Spinal cord (tissue), 10 donors: ENCODE measurements around the gene IGSF3. TPM values are rescaled to one million over a fixed set of nuclear protein-coding genes. Genes with fewer than 3 reads are reported as not detected.
A peak's percentile ranks its signal among the peaks of the same experiment; 100 is the strongest.
"Not testable (repeated sequence)": the region's sequence is repeated elsewhere in the genome, so short reads cannot be mapped to it uniquely, and the experiment has no call there.

Experiments
- DNase-seq, 6 donors: peaks; one replicate each; pipeline versions ENCODE4 v3.0.0 to v3.0.0-alpha.2; 2013 to 2015; ENCODE audit warnings: low spot score in 6 of 6, low read depth in 4 of 6
- H3K27ac ChIP-seq: one replicate; pipeline ENCODE4 v1.5.1; 2013; ENCODE audit warnings: low read depth, low read length, control low read depth
- H3K27me3 ChIP-seq: one replicate; pipeline ENCODE4 v1.6.1; 2013; ENCODE audit warnings: low read length; ENCODE audit not compliant: control insufficient read depth, insufficient read depth
- H3K36me3 ChIP-seq: one replicate; pipeline ENCODE4 v1.6.1; 2013; ENCODE audit warnings: low read length; ENCODE audit not compliant: control insufficient read depth, insufficient read depth
- H3K4me1 ChIP-seq: one replicate; pipeline ENCODE4 v1.6.1; 2013; ENCODE audit warnings: low read length; ENCODE audit not compliant: control insufficient read depth, insufficient read depth
- H3K4me3 ChIP-seq: one replicate; pipeline ENCODE4 v1.5.1; 2013; ENCODE audit warnings: low read depth, low read length, control low read depth
- H3K9me3 ChIP-seq: one replicate; pipeline ENCODE4 v1.6.1; 2013; ENCODE audit warnings: low read length; ENCODE audit not compliant: control insufficient read depth, insufficient read depth
- WGBS: methylation state at CpG from one replicate; pipeline ENCODE4 v1.1.5; 2013; ENCODE audit warnings: missing lambda C conversion rate; ENCODE audit not compliant: insufficient coverage; 5-methylcytosine and 5-hydroxymethylcytosine counted together
- polyA plus RNA-seq, 2 donors: library from polyadenylated mRNA; unstranded; fragments of 120-200 nt; gene quantifications; one replicate each; pipeline ENCODE4 v1.2.1, GENCODE V29; 2013; ENCODE audit not compliant: insufficient read length in 2 of 2
- total RNA-seq, 2 donors: library from RNA; depleted of rRNA in 1 of 2; stranded (reverse); fragments of 120-200 nt in 1 of 2; fragments of >200 nt in 1 of 2; gene quantifications; one replicate each; pipeline versions ENCODE4 v1.2.3 to v1.2.4, GENCODE V29; 2013 to 2014
- donor health status: healthy.

Gene IGSF3
- total and polyA plus RNA-seq, 4 donors, result 25.7 to 52.4 (median 45.3) TPM

- Histone ChIP-seq H3K4me1 (peaks cover 21% of the 10 kb centered on the region), H3K27me3 (peaks cover 15% of the 10 kb centered on the region), H3K9me3 (no peaks in the 10 kb centered on the region), H3K27ac (no peak overlapping the region), H3K36me3 (no peaks in the 10 kb centered on the region), H3K4me3 (peak overlapping the region; percentile 57)
- WGBS, result under 1% methylated on average over 31 of the region's 45 CpGs
- no peak for DNase-seq
Measured at GRCh38 chr1:116667078-116667574, 407 bp downstream of the IGSF3 start.

GRCh38 chr1:116666187-116667077 lies 1.1 kb downstream of the IGSF3 start:
- H3K4me1 ChIP-seq, result peaks cover 21% of the 10 kb centered on the region
- H3K27ac ChIP-seq, result no peak overlapping the region
- H3K27me3 ChIP-seq, result peaks cover 15% of the 10 kb centered on the region
- H3K4me3 ChIP-seq, result peak overlapping the region; percentile 57
- no peaks in the 10 kb centered on the region for H3K9me3 ChIP-seq
- DNase-seq, result peak in 2 of 6 donors; percentile 60 to 69
- WGBS, result 9% methylated on average over 26 of the region's 28 CpGs
- no peaks in the 10 kb centered on the region for H3K36me3 ChIP-seq

- WGBS, result no CpG with 5 or more reads among the region's 4 CpGs
- peaks cover 15% of the 10 kb centered on the region for H3K27me3 ChIP-seq
- peaks cover 21% of the 10 kb centered on the region for H3K4me1 ChIP-seq
- no peak overlapping the region for H3K27ac ChIP-seq
- no peaks in the 10 kb centered on the region for H3K36me3 ChIP-seq
- H3K4me3 ChIP-seq, result no peak overlapping the region
- H3K9me3 ChIP-seq, result no peaks in the 10 kb centered on the region
- DNase-seq, result no peak
Measured at GRCh38 chr1:116664978-116665371, 2.6 kb downstream of the IGSF3 start.

- H3K4me1 ChIP-seq, result peaks cover 21% of the 10 kb centered on the region
- H3K9me3 ChIP-seq, result no peaks in the 10 kb centered on the region
- no peaks in the 10 kb centered on the region for H3K36me3 ChIP-seq
- H3K27ac ChIP-seq, result no peak overlapping the region
- WGBS, result 71% methylated on average over 3 of the region's 5 CpGs
- H3K4me3 ChIP-seq, result peak overlapping the region; percentile 14
- peak in 1 of 6 donors; percentile 34 for DNase-seq
- peaks cover 15% of the 10 kb centered on the region for H3K27me3 ChIP-seq
Measured at GRCh38 chr1:116664366-116664977, 3.1 kb downstream of the IGSF3 start.

GRCh38 chr1:116663821-116664220 lies 3.7 kb downstream of the IGSF3 start:
- H3K4me3 ChIP-seq, result peak overlapping the region; percentile 14
- WGBS, result 93% methylated on average over 2 of the region's 2 CpGs
- H3K27ac ChIP-seq, result no peak overlapping the region
- H3K9me3 ChIP-seq, result no peaks in the 10 kb centered on the region
- no peaks in the 10 kb centered on the region for H3K36me3 ChIP-seq
- H3K4me1 ChIP-seq, result peaks cover 21% of the 10 kb centered on the region
- DNase-seq, result no peak
- peaks cover 15% of the 10 kb centered on the region for H3K27me3 ChIP-seq

- Histone ChIP-seq H3K27me3 (peaks cover 9% of the 10 kb centered on the region), H3K36me3 (no peaks in the 10 kb centered on the region), H3K4me1 (peaks cover 11% of the 10 kb centered on the region), H3K27ac (no peak overlapping the region), H3K9me3 (no peaks in the 10 kb centered on the region), H3K4me3 (no peak overlapping the region)
- no peak for DNase-seq
- no CpG with 5 or more reads among the region's 1 CpG for whole genome bisulfite sequencing
Measured at GRCh38 chr1:116661633-116662032, 5.9 kb downstream of the IGSF3 start.

- 78% methylated on average over 4 of the region's 5 CpGs for WGBS
- H3K4me3 ChIP-seq, result not testable (repeated sequence)
Measured at GRCh38 chr1:116658645-116659044, 8.9 kb downstream of the IGSF3 start.

GRCh38 chr1:116657836-116658235 lies 9.7 kb downstream of the IGSF3 start:
- H3K4me3 ChIP-seq, H3K4me1 ChIP-seq, H3K27ac ChIP-seq, H3K9me3 ChIP-seq, H3K27me3 ChIP-seq, H3K36me3 ChIP-seq, DNase-seq: not testable (repeated sequence)
- WGBS, result no CpG with 5 or more reads among the region's 6 CpGs

More at GRCh38 chr1:116658645-116659044, 8.9 kb downstream of the IGSF3 start:
- not testable (repeated sequence) for H3K27ac ChIP-seq, DNase-seq, H3K36me3 ChIP-seq, H3K27me3 ChIP-seq, H3K9me3 ChIP-seq, H3K4me1 ChIP-seq

- DNase-seq, result no peak
- Histone ChIP-seq H3K4me1 (peaks cover 4% of the 10 kb centered on the region), H3K27ac (no peak overlapping the region), H3K4me3 (no peak overlapping the region), H3K9me3 (no peaks in the 10 kb centered on the region), H3K27me3 (no peaks in the 10 kb centered on the region), H3K36me3 (no peaks in the 10 kb centered on the region)
- WGBS, result 100% methylated on average over 1 of the region's 4 CpGs
Measured at GRCh38 chr1:116654351-116654750, 13.2 kb downstream of the IGSF3 start.
